ENCODE measurements around the gene DRGX. TPM values are rescaled to one million over a fixed set of nuclear protein-coding genes. Genes with fewer than 3 reads are reported as not detected.

Gene DRGX
- not detected in 2 replicates for total RNA-seq

DNA sequence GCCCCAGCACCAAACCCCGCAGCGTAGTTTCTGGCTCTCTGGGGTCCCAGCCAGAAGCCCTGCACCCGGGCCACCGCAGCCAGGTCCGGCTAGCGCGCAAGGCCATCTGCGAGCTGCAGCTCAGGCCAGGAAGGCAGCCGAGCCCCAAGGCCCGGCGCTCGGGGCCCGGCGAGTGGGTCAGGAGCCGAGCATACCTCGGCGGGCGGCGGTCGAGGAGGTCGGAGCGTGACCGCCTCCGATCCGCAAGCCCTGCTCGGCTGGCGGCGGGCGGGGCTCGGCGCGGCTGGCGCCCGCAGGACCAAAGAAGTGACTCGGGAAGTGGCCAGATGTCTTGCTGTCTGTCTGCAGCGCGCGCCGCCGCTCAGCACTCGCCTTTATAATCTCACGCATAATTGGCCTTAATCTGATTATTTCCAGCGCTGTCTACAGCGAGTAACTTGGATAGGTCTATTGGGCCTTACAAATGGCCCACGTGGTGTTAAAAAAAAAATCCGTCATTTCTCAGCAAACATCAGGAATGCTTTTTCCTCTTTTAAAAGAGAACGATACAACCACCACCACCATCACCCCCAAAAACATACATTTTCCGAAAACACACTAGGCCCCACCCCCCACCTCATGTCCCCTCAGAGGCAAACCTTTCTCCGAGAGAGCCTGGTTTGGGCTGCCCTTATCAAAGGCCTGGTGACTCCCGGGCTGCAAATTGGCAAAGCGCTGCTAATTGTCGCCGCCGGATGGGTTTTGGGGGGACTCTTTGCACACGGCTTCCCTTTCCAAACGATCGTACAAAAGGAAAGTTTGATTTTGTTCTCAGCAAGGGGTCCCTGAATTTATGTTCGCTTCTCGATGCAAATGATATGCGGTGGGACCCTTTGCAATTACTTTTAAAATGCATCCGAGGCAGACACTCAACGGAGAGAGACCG, at the start of gene DRGX:
Gene DRGX, minus strand, starts transcription at position 349 of the 925 bp plus-strand sequence. CDS start 649 bp downstream, outside the sequence.
- H3K4me3 ChIP-seq (ENCODE audit: low read depth, low read length): no peak within 1 kb of the TSS
- TF ChIP-seq, protein P1, sequence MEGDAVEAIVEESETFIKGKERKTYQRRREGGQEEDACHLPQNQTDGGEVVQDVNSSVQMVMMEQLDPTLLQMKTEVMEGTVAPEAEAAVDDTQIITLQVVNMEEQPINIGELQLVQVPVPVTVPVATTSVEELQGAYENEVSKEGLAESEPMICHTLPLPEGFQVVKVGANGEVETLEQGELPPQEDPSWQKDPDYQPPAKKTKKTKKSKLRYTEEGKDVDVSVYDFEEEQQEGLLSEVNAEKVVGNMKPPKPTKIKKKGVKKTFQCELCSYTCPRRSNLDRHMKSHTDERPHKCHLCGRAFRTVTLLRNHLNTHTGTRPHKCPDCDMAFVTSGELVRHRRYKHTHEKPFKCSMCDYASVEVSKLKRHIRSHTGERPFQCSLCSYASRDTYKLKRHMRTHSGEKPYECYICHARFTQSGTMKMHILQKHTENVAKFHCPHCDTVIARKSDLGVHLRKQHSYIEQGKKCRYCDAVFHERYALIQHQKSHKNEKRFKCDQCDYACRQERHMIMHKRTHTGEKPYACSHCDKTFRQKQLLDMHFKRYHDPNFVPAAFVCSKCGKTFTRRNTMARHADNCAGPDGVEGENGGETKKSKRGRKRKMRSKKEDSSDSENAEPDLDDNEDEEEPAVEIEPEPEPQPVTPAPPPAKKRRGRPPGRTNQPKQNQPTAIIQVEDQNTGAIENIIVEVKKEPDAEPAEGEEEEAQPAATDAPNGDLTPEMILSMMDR (IDR thresholded peaks at IDR 0.05; ENCODE audit: insufficient read depth, low read depth, low read length): no peak
- no peak for DNase-seq (ENCODE audit: low read depth)

- TF ChIP-seq, protein P1 (IDR thresholded peaks at IDR 0.05; ENCODE audit: insufficient read depth, low read depth, low read length): no peak
- no peak for DNase-seq (ENCODE audit: low read depth)
- H3K4me3 ChIP-seq (ENCODE audit: low read depth, low read length): no peak overlapping the region
These were observed 48.5 kb upstream of the DRGX start for GRCh38 chr10:49444349-49444748.

- TF ChIP-seq, protein P1 (IDR thresholded peaks at IDR 0.05; ENCODE audit: insufficient read depth, low read depth, low read length): no peak
- no peak for DNase-seq (ENCODE audit: low read depth)
- H3K4me3 ChIP-seq (ENCODE audit: low read depth, low read length): no peak overlapping the region
These were observed 47.0 kb upstream of the DRGX start for GRCh38 chr10:49442863-49443262.

- DNase-seq (ENCODE audit: low read depth): no peak
- no peak overlapping the region for H3K4me3 ChIP-seq (ENCODE audit: low read depth, low read length)
- TF ChIP-seq, protein P1 (IDR thresholded peaks at IDR 0.05; ENCODE audit: insufficient read depth, low read depth, low read length): no peak
These were observed 45.9 kb upstream of the DRGX start for GRCh38 chr10:49441488-49442476.

DNA sequence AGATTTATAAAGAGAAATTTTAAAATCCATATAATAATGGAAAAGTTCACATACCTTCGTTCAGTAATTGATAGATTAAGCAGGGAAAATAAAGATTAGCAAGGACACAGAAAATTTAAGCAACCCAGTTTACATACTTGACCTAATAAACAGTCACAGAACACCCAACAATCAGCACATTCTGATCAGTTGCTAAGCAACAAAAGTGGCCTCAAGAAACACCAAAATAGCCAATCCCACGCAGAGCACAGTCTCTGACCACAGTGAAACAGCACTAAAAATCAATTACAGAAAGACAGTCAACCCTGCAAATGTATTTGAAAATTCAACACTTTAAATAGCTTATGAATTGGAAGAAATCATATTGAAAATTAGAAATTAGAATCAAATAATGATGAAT, 39.3 kb upstream of the DRGX start:
- DNase-seq (ENCODE audit: low read depth): peak; percentile 23
- TF ChIP-seq, protein P1 (IDR thresholded peaks at IDR 0.05; ENCODE audit: insufficient read depth, low read depth, low read length): no peak
- H3K4me3 ChIP-seq (ENCODE audit: low read depth, low read length): no peak overlapping the region

- DNase-seq (ENCODE audit: low read depth): no peak
- TF ChIP-seq, protein P1 (IDR thresholded peaks at IDR 0.05; ENCODE audit: insufficient read depth, low read depth, low read length): no peak
- H3K4me3 ChIP-seq (ENCODE audit: low read depth, low read length): no peak overlapping the region
These were observed 37.2 kb upstream of the DRGX start for GRCh38 chr10:49433069-49433468.

Measured in fibroblast of villous mesenchyme (primary cell).